Erythroblast (primary cell): ENCODE measurements around the gene APOE.

Source experiments
- GATA1 ChIP-seq: IDR thresholded peaks from 2 replicates; pipeline ENCODE4 v1.6.1; 2011; ENCODE audit warnings: low read depth, mild to moderate bottlenecking, control low read depth, low read length, moderate library complexity
- POLR2A ChIP-seq: IDR thresholded peaks from 2 replicates; pipeline ENCODE4 v1.6.1; 2011; ENCODE audit warnings: mild to moderate bottlenecking, low read length

DNA sequence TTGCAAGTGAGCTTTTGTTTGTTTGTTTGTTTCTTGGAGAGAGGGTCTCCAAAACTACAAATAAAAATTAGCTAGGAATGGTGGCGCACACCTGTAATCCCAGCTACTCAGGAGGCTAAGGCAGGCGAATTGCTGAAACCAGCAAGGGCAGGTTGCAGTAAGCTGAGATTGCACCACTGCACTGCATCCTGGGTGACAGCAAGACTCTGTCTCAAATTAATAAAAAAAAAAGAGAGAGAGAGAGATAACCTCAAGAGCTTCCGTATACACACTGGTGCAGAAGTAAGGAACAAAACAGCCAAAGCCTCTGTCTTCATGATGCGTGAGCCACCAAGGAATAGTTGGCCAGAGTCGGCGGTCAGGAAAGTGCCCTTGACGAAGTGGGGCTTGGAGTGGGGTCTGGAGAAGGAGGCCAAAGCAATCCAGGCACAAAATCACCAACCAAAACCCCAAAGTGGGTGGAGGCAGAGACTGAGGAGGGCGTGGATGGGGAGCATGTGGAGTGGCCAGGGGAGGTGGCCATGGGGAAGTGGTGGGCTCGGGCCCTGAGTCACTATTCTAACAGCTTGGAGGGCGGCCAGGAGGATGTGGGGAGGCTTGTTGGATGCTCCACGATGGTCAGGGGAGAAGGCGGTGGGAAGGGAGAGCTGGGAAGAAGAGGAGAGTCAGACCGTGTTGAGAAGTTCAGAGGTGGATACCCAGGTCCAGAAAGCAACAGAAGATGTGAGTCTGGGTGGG lies 35.7 kb upstream of the APOE start:
- no peak for TF ChIP-seq POLR2A
- no peak for TF ChIP-seq GATA1
